Measurements from ENCODE around the gene TOMM7.

TOMM7 gene

GRCh38 chr7:22861576-22861975 lies 38.9 kb upstream of the TOMM7 start:
- Histone ChIP-seq H3K27ac (ENCODE audit: low read length) (no peak overlapping the region), H3K9me3 (ENCODE audit: control insufficient read depth, insufficient read depth, low read length) (no peaks in the 10 kb centered on the region), H3K27me3 (ENCODE audit: control insufficient read depth, insufficient read depth, low read length) (no peaks in the 10 kb centered on the region), H3K4me1 (ENCODE audit: control insufficient read depth, insufficient read depth, low read length) (peaks cover 2% of the 10 kb centered on the region; the same call in 1 of the 2 replicates), H3K36me3 (ENCODE audit: control insufficient read depth, insufficient read depth, low read length) (peaks cover 14% of the 10 kb centered on the region; the same call in 1 of the 2 replicates), H3K4me3 (ENCODE audit: low read length) (no peak overlapping the region)
- DNase-seq (ENCODE audit: low read depth, low spot score): no peak
- WGBS (ENCODE audit: insufficient coverage, insufficient read length): no CpG with 5 or more reads among the region's 2 CpGs

- no peak for DNase-seq (ENCODE audit: low read depth, low spot score)
- Histone ChIP-seq H3K36me3 (ENCODE audit: control insufficient read depth, insufficient read depth, low read length) (peaks cover 14% of the 10 kb centered on the region; the same call in 1 of the 2 replicates), H3K4me3 (ENCODE audit: low read length) (no peak overlapping the region), H3K27ac (ENCODE audit: low read length) (no peak overlapping the region), H3K4me1 (ENCODE audit: control insufficient read depth, insufficient read depth, low read length) (peaks cover 2% of the 10 kb centered on the region; the same call in 1 of the 2 replicates), H3K27me3 (ENCODE audit: control insufficient read depth, insufficient read depth, low read length) (no peaks in the 10 kb centered on the region), H3K9me3 (ENCODE audit: control insufficient read depth, insufficient read depth, low read length) (no peaks in the 10 kb centered on the region)
- WGBS (ENCODE audit: insufficient coverage, insufficient read length): 100% methylated on average over 1 of the region's 4 CpGs
Observed at GRCh38 chr7:22860784-22861482, 38.3 kb upstream of the TOMM7 start.

- no CpG with 5 or more reads among the region's 2 CpGs for WGBS (ENCODE audit: insufficient coverage, insufficient read length)
Observed at GRCh38 chr7:22860337-22860736, 37.7 kb upstream of the TOMM7 start.

GRCh38 chr7:22859641-22860290 lies 37.1 kb upstream of the TOMM7 start:
- Histone ChIP-seq H3K9me3 (ENCODE audit: control insufficient read depth, insufficient read depth, low read length) (no peaks in the 10 kb centered on the region), H3K27me3 (ENCODE audit: control insufficient read depth, insufficient read depth, low read length) (no peaks in the 10 kb centered on the region), H3K4me3 (ENCODE audit: low read length) (no peak overlapping the region), H3K27ac (ENCODE audit: low read length) (no peak overlapping the region), H3K36me3 (ENCODE audit: control insufficient read depth, insufficient read depth, low read length) (peaks cover 14% of the 10 kb centered on the region; the same call in 1 of the 2 replicates), H3K4me1 (ENCODE audit: control insufficient read depth, insufficient read depth, low read length) (peaks cover 2% of the 10 kb centered on the region; the same call in 1 of the 2 replicates)
- WGBS (ENCODE audit: insufficient coverage, insufficient read length): no CpG with 5 or more reads among the region's 4 CpGs
- no peak for DNase-seq (ENCODE audit: low read depth, low spot score)

More at GRCh38 chr7:22860337-22860736, 37.7 kb upstream of the TOMM7 start:
- Histone ChIP-seq H3K36me3 (ENCODE audit: control insufficient read depth, insufficient read depth, low read length) (peaks cover 14% of the 10 kb centered on the region; the same call in 1 of the 2 replicates), H3K4me3 (ENCODE audit: low read length) (no peak overlapping the region), H3K4me1 (ENCODE audit: control insufficient read depth, insufficient read depth, low read length) (peaks cover 2% of the 10 kb centered on the region; the same call in 1 of the 2 replicates), H3K27ac (ENCODE audit: low read length) (no peak overlapping the region), H3K27me3 (ENCODE audit: control insufficient read depth, insufficient read depth, low read length) (no peaks in the 10 kb centered on the region), H3K9me3 (ENCODE audit: control insufficient read depth, insufficient read depth, low read length) (no peaks in the 10 kb centered on the region)
- no peak for DNase-seq (ENCODE audit: low read depth, low spot score)

- no peak overlapping the region for H3K4me3 ChIP-seq (ENCODE audit: low read length)
- no peaks in the 10 kb centered on the region for H3K9me3 ChIP-seq (ENCODE audit: control insufficient read depth, insufficient read depth, low read length)
- peaks cover 14% of the 10 kb centered on the region; the same call in 1 of the 2 replicates for H3K36me3 ChIP-seq (ENCODE audit: control insufficient read depth, insufficient read depth, low read length)
- no CpG with 5 or more reads among the region's 10 CpGs for WGBS (ENCODE audit: insufficient coverage, insufficient read length)
- H3K27me3 ChIP-seq (ENCODE audit: control insufficient read depth, insufficient read depth, low read length): no peaks in the 10 kb centered on the region
- H3K4me1 ChIP-seq (ENCODE audit: control insufficient read depth, insufficient read depth, low read length): peaks cover 2% of the 10 kb centered on the region; the same call in 1 of the 2 replicates
- no peak overlapping the region for H3K27ac ChIP-seq (ENCODE audit: low read length)
- DNase-seq (ENCODE audit: low read depth, low spot score): no peak
Observed at GRCh38 chr7:22858640-22859561, 36.3 kb upstream of the TOMM7 start.

- DNase-seq (ENCODE audit: low read depth, low spot score): no peak
- no peaks in the 10 kb centered on the region for H3K9me3 ChIP-seq (ENCODE audit: control insufficient read depth, insufficient read depth, low read length)
- H3K27ac ChIP-seq (ENCODE audit: low read length): no peak overlapping the region
- no peak overlapping the region for H3K4me3 ChIP-seq (ENCODE audit: low read length)
- H3K4me1 ChIP-seq (ENCODE audit: control insufficient read depth, insufficient read depth, low read length): peaks cover under 1% of the 10 kb centered on the region; the same call in 1 of the 2 replicates
- WGBS (ENCODE audit: insufficient coverage, insufficient read length): no CpG with 5 or more reads among the region's 1 CpG
- no peaks in the 10 kb centered on the region for H3K27me3 ChIP-seq (ENCODE audit: control insufficient read depth, insufficient read depth, low read length)
- H3K36me3 ChIP-seq (ENCODE audit: control insufficient read depth, insufficient read depth, low read length): peaks cover 11% of the 10 kb centered on the region; the same call in 1 of the 2 replicates
Observed at GRCh38 chr7:22858274-22858639, 35.6 kb upstream of the TOMM7 start.

DNA sequence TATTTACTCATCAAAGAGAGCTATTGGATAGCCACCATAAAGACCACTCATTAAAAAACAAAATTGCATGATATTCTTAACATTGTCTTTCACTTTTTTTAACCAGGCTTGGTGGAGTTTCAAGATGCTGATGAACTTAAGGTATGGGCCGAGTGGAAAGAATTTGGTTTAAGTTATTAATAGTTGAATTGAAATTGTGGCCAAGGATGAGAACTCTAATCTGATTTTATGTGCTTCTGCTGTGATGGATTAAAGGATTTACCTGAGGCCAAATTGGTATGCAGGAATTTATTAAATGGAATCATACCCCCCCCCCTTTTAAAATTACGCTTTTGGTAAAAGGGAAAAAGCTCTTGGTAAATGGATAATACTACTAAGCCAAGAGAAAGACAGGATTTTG lies 33.8 kb upstream of the TOMM7 start:
- no peaks in the 10 kb centered on the region for H3K9me3 ChIP-seq (ENCODE audit: control insufficient read depth, insufficient read depth, low read length)
- no peak overlapping the region for H3K4me3 ChIP-seq (ENCODE audit: low read length)
- peaks cover 11% of the 10 kb centered on the region; the same call in 1 of the 2 replicates for H3K36me3 ChIP-seq (ENCODE audit: control insufficient read depth, insufficient read depth, low read length)
- no peak for DNase-seq (ENCODE audit: low read depth, low spot score)
- H3K4me1 ChIP-seq (ENCODE audit: control insufficient read depth, insufficient read depth, low read length): peaks cover 4% of the 10 kb centered on the region
- H3K27ac ChIP-seq (ENCODE audit: low read length): no peak overlapping the region
- H3K27me3 ChIP-seq (ENCODE audit: control insufficient read depth, insufficient read depth, low read length): no peaks in the 10 kb centered on the region
- WGBS (ENCODE audit: insufficient coverage, insufficient read length): 100% methylated on average over 1 of the region's 2 CpGs

DNA sequence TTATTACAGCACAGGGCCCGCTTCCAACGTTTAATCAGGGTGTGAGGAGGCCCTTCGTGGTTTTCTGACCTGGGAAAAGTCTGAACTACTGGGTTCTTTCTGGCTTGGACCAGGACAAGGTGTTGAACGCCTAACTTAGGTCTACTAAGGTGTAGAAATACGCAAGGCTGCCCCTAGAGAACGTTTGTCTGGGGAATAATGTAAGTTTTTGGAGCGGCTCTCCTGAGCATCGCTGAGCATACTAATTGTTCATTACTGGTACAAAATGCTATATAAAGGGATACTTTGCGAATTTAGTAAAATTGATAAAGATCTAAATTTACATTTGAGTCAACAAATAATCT lies 32.4 kb upstream of the TOMM7 start:
- Histone ChIP-seq H3K27ac (ENCODE audit: low read length) (no peak overlapping the region), H3K36me3 (ENCODE audit: control insufficient read depth, insufficient read depth, low read length) (peaks cover 8% of the 10 kb centered on the region; the same call in 1 of the 2 replicates), H3K4me1 (ENCODE audit: control insufficient read depth, insufficient read depth, low read length) (peaks cover 4% of the 10 kb centered on the region), H3K27me3 (ENCODE audit: control insufficient read depth, insufficient read depth, low read length) (no peaks in the 10 kb centered on the region), H3K9me3 (ENCODE audit: control insufficient read depth, insufficient read depth, low read length) (no peaks in the 10 kb centered on the region), H3K4me3 (ENCODE audit: low read length) (peak overlapping the region; percentile 54; the same call in 1 of the 2 replicates)
- WGBS (ENCODE audit: insufficient coverage, insufficient read length): no CpG with 5 or more reads among the region's 9 CpGs
- no peak for DNase-seq (ENCODE audit: low read depth, low spot score)

- peaks cover 4% of the 10 kb centered on the region for H3K4me1 ChIP-seq (ENCODE audit: control insufficient read depth, insufficient read depth, low read length)
- H3K36me3 ChIP-seq (ENCODE audit: control insufficient read depth, insufficient read depth, low read length): peaks cover 8% of the 10 kb centered on the region; the same call in 1 of the 2 replicates
- peak overlapping the region; percentile 54; the same call in 1 of the 2 replicates for H3K4me3 ChIP-seq (ENCODE audit: low read length)
- no peaks in the 10 kb centered on the region for H3K9me3 ChIP-seq (ENCODE audit: control insufficient read depth, insufficient read depth, low read length)
- H3K27ac ChIP-seq (ENCODE audit: low read length): no peak overlapping the region
- DNase-seq (ENCODE audit: low read depth, low spot score): no peak
- WGBS (ENCODE audit: insufficient coverage, insufficient read length): no CpG with 5 or more reads among the region's 76 CpGs
- H3K27me3 ChIP-seq (ENCODE audit: control insufficient read depth, insufficient read depth, low read length): no peaks in the 10 kb centered on the region
Observed at GRCh38 chr7:22854158-22855048, 31.8 kb upstream of the TOMM7 start.
